HL-60 (cell line): ENCODE data around the gene MAPT.

Experiments used
- DNase-seq, 2 experiments: peaks; one replicate each; pipeline ENCODE4 v3.0.0-alpha.2; 2010 to 2020; ENCODE audit warnings: low read depth in 1 of 2, low spot score in 1 of 2
- H3K27ac ChIP-seq: fragments of 250-450 bp; sonication (Bioruptor Pico); replicated peaks from 2 replicates; pipeline ENCODE4 v1.5.1; 2020; ENCODE audit warnings: mild to moderate bottlenecking, moderate library complexity
- H3K27me3 ChIP-seq: fragments of 250-450 bp; sonication (Bioruptor Pico); 2 replicates; pipeline ENCODE4 v1.5.1; 2021; ENCODE audit warnings: mild to moderate bottlenecking, moderate library complexity; ENCODE audit not compliant: insufficient read depth, poor library complexity, severe bottlenecking
- H3K4me3 ChIP-seq: replicated peaks from 2 replicates; pipeline ENCODE4 v1.5.1; 2011; ENCODE audit warnings: mild to moderate bottlenecking, control low read depth, low read length; ENCODE audit not compliant: insufficient read depth
- CTCF ChIP-seq: IDR thresholded peaks from one replicate; pipeline ENCODE4 v1.5.1; 2011; ENCODE audit warnings: low read length, control low read depth, inconsistent platforms; ENCODE audit not compliant: insufficient read depth
- GABPA ChIP-seq: IDR thresholded peaks from 2 replicates; pipeline ENCODE4 v1.6.1; 2012; ENCODE audit warnings: low read depth
- POLR2AphosphoS5 ChIP-seq: IDR thresholded peaks from 2 replicates; pipeline ENCODE4 v1.6.1; 2012; ENCODE audit warnings: low read depth
- SPI1 ChIP-seq: IDR thresholded peaks from 2 replicates; pipeline ENCODE4 v1.6.1; 2012; ENCODE audit warnings: low read depth, mild to moderate bottlenecking, borderline replicate concordance
- TF ChIP-seq, protein P1 (sequence below): IDR thresholded peaks from 2 replicates; pipeline ENCODE4 v1.6.1; 2012; ENCODE audit warnings: low read depth; ENCODE audit not compliant: insufficient replicate concordance

MAPT gene

DNA sequence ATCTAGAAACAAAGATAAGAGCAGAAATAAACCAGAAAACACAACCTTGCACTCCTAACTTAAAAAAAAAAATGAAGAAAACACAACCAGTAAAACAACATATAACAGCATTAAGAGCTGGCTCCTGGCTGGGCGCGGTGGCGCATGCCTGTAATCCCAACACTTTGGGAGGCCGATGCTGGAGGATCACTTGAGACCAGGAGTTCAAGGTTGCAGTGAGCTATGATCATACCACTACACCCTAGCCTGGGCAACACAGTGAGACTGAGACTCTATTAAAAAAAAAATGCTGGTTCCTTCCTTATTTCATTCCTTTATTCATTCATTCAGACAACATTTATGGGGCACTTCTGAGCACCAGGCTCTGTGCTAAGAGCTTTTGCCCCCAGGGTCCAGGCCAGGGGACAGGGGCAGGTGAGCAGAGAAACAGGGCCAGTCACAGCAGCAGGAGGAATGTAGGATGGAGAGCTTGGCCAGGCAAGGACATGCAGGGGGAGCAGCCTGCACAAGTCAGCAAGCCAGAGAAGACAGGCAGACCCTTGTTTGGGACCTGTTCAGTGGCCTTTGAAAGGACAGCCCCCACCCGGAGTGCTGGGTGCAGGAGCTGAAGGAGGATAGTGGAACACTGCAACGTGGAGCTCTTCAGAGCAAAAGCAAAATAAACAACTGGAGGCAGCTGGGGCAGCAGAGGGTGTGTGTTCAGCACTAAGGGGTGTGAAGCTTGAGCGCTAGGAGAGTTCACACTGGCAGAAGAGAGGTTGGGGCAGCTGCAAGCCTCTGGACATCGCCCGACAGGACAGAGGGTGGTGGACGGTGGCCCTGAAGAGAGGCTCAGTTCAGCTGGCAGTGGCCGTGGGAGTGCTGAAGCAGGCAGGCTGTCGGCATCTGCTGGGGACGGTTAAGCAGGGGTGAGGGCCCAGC, 107.3 kb downstream of the MAPT start:
- no peak for TF ChIP-seq POLR2AphosphoS5
- TF ChIP-seq GABPA = no peak
- TF ChIP-seq, protein P1, sequence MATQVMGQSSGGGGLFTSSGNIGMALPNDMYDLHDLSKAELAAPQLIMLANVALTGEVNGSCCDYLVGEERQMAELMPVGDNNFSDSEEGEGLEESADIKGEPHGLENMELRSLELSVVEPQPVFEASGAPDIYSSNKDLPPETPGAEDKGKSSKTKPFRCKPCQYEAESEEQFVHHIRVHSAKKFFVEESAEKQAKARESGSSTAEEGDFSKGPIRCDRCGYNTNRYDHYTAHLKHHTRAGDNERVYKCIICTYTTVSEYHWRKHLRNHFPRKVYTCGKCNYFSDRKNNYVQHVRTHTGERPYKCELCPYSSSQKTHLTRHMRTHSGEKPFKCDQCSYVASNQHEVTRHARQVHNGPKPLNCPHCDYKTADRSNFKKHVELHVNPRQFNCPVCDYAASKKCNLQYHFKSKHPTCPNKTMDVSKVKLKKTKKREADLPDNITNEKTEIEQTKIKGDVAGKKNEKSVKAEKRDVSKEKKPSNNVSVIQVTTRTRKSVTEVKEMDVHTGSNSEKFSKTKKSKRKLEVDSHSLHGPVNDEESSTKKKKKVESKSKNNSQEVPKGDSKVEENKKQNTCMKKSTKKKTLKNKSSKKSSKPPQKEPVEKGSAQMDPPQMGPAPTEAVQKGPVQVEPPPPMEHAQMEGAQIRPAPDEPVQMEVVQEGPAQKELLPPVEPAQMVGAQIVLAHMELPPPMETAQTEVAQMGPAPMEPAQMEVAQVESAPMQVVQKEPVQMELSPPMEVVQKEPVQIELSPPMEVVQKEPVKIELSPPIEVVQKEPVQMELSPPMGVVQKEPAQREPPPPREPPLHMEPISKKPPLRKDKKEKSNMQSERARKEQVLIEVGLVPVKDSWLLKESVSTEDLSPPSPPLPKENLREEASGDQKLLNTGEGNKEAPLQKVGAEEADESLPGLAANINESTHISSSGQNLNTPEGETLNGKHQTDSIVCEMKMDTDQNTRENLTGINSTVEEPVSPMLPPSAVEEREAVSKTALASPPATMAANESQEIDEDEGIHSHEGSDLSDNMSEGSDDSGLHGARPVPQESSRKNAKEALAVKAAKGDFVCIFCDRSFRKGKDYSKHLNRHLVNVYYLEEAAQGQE = no peak
- no peak for TF ChIP-seq CTCF
- TF ChIP-seq SPI1 = no peak
- Histone ChIP-seq H3K27me3 (no peaks in the 10 kb centered on the region), H3K4me3 (no peak overlapping the region), H3K27ac (no peak overlapping the region)
- no peak for DNase-seq

DNA sequence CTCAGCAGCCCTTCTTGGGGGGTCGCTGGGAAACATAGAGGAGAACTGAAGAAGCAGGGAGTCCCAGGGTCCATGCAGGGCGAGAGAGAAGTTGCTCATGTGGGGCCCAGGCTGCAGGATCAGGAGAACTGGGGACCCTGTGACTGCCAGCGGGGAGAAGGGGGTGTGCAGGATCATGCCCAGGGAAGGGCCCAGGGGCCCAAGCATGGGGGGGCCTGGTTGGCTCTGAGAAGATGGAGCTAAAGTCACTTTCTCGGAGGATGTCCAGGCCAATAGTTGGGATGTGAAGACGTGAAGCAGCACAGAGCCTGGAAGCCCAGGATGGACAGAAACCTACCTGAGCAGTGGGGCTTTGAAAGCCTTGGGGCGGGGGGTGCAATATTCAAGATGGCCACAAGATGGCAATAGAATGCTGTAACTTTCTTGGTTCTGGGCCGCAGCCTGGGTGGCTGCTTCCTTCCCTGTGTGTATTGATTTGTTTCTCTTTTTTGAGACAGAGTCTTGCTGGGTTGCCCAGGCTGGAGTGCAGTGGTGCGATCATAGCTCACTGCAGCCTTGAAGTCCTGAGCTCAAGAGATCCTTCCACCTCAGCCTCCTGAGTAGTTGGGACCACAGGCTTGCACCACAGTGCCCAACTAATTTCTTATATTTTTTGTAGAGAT, 108.1 kb downstream of the MAPT start:
- DNase-seq = peak; percentile 16 to 60
- no peak overlapping the region for H3K27ac ChIP-seq
- TF ChIP-seq, protein P1 = no peak
- TF ChIP-seq CTCF = peak; percentile 91

GRCh38 chr17:46002973-46003316, 108.6 kb downstream of the MAPT start:
- no peak for DNase-seq
- TF ChIP-seq CTCF (no peak), POLR2AphosphoS5 (no peak), GABPA (no peak), SPI1 (no peak)
- TF ChIP-seq, protein P1 = no peak
- no peak overlapping the region for H3K27ac ChIP-seq
- H3K4me3 ChIP-seq = no peak overlapping the region
- H3K27me3 ChIP-seq = no peaks in the 10 kb centered on the region

More for the DNA sequence above, 108.1 kb downstream of the MAPT start:
- no peak overlapping the region for H3K4me3 ChIP-seq
- H3K27me3 ChIP-seq = no peaks in the 10 kb centered on the region
